HG02763 (cell line): ENCODE measurements around the gene TMEM63A.
"Not testable (repeated sequence)": the region's sequence is repeated elsewhere in the genome, so short reads cannot be mapped to it uniquely, and the experiment has no call there.

ENCODE experiments used
- ATAC-seq: cut with Tn5 transposase; IDR thresholded peaks from one replicate; pipeline ENCODE4 v1.9.1; 2021; ENCODE audit warnings: mild to moderate bottlenecking, moderate library complexity; ENCODE audit not compliant: unreplicated experiment

The TMEM63A gene

DNA sequence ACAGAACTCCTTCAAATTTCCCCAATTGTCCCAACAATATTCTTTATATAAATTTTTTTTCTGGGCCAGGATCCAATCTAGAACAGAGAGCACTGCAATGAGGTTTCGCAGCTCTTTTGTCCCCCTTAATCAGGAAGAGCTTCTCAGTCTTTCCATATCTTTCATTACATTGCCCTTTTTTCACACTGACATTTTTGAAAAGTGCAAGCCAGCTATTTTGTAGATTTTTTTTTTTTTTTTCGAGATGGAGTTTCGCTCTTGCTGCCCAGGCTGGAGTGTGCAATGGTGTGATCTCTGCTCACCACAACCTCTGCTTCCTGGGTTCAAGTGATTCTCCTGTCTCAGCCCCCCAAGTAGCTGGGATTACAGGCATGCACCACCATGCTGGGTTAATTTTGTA lies 75.4 kb downstream of the TMEM63A start:
- ATAC-seq: not testable (repeated sequence)

DNA sequence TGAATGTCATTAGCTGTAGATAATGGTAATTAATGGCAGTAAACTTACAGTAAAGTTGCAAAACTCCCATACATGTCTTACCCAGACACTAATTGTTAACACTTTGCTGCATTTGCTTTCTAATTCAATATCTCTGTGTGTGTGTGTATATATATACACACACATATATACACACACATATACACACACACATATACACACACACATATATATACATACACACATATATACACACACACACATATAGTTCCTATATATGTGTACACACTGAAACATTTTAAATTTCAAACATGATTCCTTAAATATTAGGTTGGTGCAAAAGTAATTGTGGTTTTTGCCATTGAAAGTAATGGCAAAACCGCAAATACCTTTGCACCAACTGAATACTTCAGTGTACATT lies 75.9 kb downstream of the TMEM63A start:
- no peak for ATAC-seq

DNA sequence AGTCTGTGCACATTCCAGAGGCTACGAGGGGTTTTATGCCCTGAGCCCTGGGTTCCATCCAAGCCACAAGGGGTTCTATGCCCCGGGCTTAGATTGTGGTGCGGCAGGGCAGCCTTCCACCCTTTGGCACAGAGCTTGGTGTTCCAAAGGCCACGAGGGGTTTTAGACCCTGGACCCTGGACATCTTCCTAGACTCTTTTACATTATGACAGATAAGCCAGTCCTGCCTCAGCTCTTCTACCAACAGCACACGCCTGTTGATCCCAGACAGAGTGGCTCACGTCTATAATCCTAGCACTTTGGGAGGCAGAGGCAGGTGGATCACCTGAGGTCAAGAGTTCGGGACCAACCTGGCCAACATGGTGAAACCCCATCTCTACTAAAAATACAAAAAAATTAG lies 81.0 kb downstream of the TMEM63A start:
- ATAC-seq: not testable (repeated sequence)

DNA sequence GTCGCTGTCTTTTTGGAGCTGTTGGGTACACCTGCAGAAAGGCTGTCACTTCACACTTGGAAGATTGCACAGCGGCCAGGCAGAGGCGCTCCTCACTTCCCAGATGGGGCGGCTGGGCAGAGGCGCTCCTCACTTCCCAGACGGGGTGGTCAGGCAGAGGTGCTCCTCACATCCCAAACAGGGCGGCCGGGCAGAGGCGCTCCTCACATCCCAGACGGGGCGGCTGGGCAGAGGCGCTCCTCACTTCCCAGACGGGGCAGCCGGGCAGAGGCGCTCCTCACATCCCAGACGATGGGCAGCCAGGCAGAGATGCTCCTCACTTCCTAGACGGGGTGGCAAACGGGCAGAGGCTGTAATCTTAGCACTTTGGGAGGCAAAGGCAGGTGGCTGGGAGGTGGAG lies 86.1 kb downstream of the TMEM63A start:
- not testable (repeated sequence) for ATAC-seq
